Measurements from ENCODE around the gene IRF1.

DNA sequence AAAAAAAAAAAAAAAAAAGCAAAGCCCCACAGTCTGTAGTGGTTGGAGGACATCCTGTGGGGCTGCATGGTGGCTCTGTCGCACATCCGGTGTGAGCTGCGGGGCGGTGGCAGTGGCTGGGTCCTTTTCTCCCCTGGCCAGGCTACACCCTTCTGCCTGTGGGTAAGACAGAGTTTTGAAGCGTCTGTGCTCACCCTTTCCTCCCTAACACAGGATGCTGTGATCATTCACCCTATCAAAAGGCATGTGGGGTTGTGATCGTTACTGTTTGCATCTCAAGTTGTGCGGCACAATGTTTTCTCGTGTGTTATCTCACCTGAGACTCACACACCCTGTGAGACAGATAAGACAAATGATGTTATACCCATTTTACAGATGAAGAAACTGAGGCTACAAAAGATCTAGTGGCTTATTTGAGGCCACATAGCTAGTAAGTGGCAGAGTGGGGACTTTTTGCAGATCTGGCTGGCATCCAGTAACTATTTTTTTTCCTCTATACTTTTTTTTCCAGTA is 17.5 kb downstream of the IRF1 start:
- TF ChIP-seq POLR2A (IDR thresholded peaks at IDR 0.05; ENCODE audit: low read depth), result no peak
- no peak for TF ChIP-seq CTCF (IDR thresholded peaks at IDR 0.05)
- TF ChIP-seq EP300 (IDR thresholded peaks at IDR 0.05), result no peak
- no peak for TF ChIP-seq POLR2AphosphoS5 (IDR thresholded peaks at IDR 0.05)
